Right lobe of liver (tissue), 4 donors: Measurements from ENCODE around the gene OPTN.

ENCODE experiments used
- CTCF ChIP-seq, 4 donors: fragments of 200-600 bp in 3 of 4; fragments of 450-650 bp in 1 of 4; IDR thresholded peaks; one replicate each; pipeline versions ENCODE4 v1.5.1 to v1.8.0; 2016 to 2022; ENCODE audit warnings: antibody characterized with exemption in 4 of 4, mild to moderate bottlenecking in 2 of 4
- POLR2A ChIP-seq: fragments of 450-650 bp; IDR thresholded peaks from one replicate; pipeline ENCODE4 v1.6.1; 2017; ENCODE audit warnings: antibody characterized with exemption, mild to moderate bottlenecking
- donor health status: DM: no; HTN: no; CAD: no.
- donor health status: DM: no; HTN: no; CAD: no.
- donor health status: DM: no; HTN: yes; CAD: no.

DNA sequence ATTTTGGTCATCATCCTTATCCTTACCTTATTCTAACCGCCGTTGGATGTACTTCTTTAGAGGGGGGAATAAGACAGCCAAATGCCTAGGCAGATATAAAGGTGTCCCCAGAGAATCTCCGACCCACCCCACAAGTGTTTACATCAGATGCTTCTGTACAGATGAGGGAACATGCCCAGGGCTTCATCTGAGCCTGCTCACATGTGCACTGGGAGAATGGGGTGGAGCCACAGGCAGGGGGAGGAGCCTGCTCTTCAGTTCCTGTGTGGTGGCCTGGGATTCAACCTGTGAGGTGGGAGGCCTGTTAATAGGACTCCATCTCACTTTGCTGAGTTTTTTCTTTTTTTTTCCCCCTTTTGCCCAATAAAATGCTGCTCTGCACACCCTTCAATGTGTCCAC lies 27.6 kb upstream of the OPTN start:
- TF ChIP-seq POLR2A (no peak), CTCF (IDR thresholded peaks at IDR 0.05) (no peak)
